Measurements from ENCODE around the gene NEK11. TPM values are rescaled to one million over a fixed set of nuclear protein-coding genes. Genes with fewer than 3 reads are reported as not detected.

Gene NEK11
- total RNA-seq, 1 experiment from 2014 or later: 9.5 TPM

GRCh38 chr3:131158434-131158833 lies 131.8 kb downstream of the NEK11 start:
- CTCF ChIA-PET: no interaction called here
- Histone ChIP-seq H3K27ac (ENCODE audit: low read length) (no peak overlapping the region), H3K36me3 (ENCODE audit: control insufficient read depth, insufficient read depth, low read length) (no peaks in the 10 kb centered on the region), H3K9me3 (ENCODE audit: control insufficient read depth, insufficient read depth, low read depth, low read length) (no peaks in the 10 kb centered on the region), H3K27me3 (ENCODE audit: control insufficient read depth, insufficient read depth, low read length) (no peaks in the 10 kb centered on the region), H3K4me1 (ENCODE audit: control insufficient read depth, insufficient read depth, low read length) (no peaks in the 10 kb centered on the region), H3K4me3 (ENCODE audit: low read depth in 2 of 2, low read length in 2 of 2) (no peak overlapping the region)
- DNase-seq (ENCODE audit: low read depth, low spot score) (no peak), ATAC-seq (no peak)
- POLR2A ChIA-PET: no interaction called here
- no peak for TF ChIP-seq REST (IDR thresholded peaks at IDR 0.05; ENCODE audit: insufficient read depth in 1 of 2, low read depth in 2 of 2, low read length in 1 of 2)
- TF ChIP-seq SIN3A (IDR thresholded peaks at IDR 0.05; ENCODE audit: borderline replicate concordance, insufficient read depth, low read depth, low read length): no peak
- TF ChIP-seq CTCF (IDR thresholded peaks at IDR 0.05): no peak
- TF ChIP-seq POLR2AphosphoS5 (IDR thresholded peaks at IDR 0.05; ENCODE audit: low read depth, low read length): no peak
- no peak for TF ChIP-seq TCF7L2 (IDR thresholded peaks at IDR 0.05; ENCODE audit: low read depth, low read length)
- in situ Hi-C loops (cut with HindIII; ENCODE audit: low pct_unique_long_range_greater_than_20kb, low sequenced_read_pairs): no loop called here
- intact Hi-C loops (cut with micrococcal nuclease; ENCODE audit: unreplicated experiment): no loop called here
- no TSS peak for BruUV-seq (replicated peaks)

- no peaks in the 10 kb centered on the region for H3K4me1 ChIP-seq (ENCODE audit: control insufficient read depth, insufficient read depth, low read length)
- no peak for TF ChIP-seq REST (IDR thresholded peaks at IDR 0.05; ENCODE audit: insufficient read depth in 1 of 2, low read depth in 2 of 2, low read length in 1 of 2)
- no peak for TF ChIP-seq SIN3A (IDR thresholded peaks at IDR 0.05; ENCODE audit: borderline replicate concordance, insufficient read depth, low read depth, low read length)
- no peak for TF ChIP-seq CTCF (IDR thresholded peaks at IDR 0.05)
- TF ChIP-seq POLR2AphosphoS5 (IDR thresholded peaks at IDR 0.05; ENCODE audit: low read depth, low read length): no peak
- TF ChIP-seq TCF7L2 (IDR thresholded peaks at IDR 0.05; ENCODE audit: low read depth, low read length): no peak
- BruUV-seq (replicated peaks): no TSS peak
- no peak overlapping the region for H3K4me3 ChIP-seq (ENCODE audit: low read depth in 2 of 2, low read length in 2 of 2)
- no peaks in the 10 kb centered on the region for H3K9me3 ChIP-seq (ENCODE audit: control insufficient read depth, insufficient read depth, low read depth, low read length)
- no peaks in the 10 kb centered on the region for H3K27me3 ChIP-seq (ENCODE audit: control insufficient read depth, insufficient read depth, low read length)
- no peak for DNase-seq (ENCODE audit: low read depth, low spot score)
- no peak overlapping the region for H3K27ac ChIP-seq (ENCODE audit: low read length)
- H3K36me3 ChIP-seq (ENCODE audit: control insufficient read depth, insufficient read depth, low read length): no peaks in the 10 kb centered on the region
- POLR2A ChIA-PET: no interaction called here
- CTCF ChIA-PET: no interaction called here
- intact Hi-C loops (cut with micrococcal nuclease; ENCODE audit: unreplicated experiment): no loop called here
- no peak for ATAC-seq
- in situ Hi-C loops (cut with HindIII; ENCODE audit: low pct_unique_long_range_greater_than_20kb, low sequenced_read_pairs): no loop called here
Observed at GRCh38 chr3:131162516-131162915, 135.8 kb downstream of the NEK11 start.

Measured in Panc1 (cell line).